ENCODE measurements around the gene KLHL14. TPM values are rescaled to one million over a fixed set of nuclear protein-coding genes. Genes with fewer than 3 reads are reported as not detected.

Gene KLHL14
- total RNA-seq, 2 experiments from 2014 or later = not detected

GRCh38 chr18:32695534-32695933 is 77.3 kb downstream of the KLHL14 start:
- H3K36me3 Mint-ChIP-seq (ENCODE audit: low read depth) = no peaks in the 10 kb centered on the region
- CTCF ChIA-PET = no interaction called here
- POLR2A ChIA-PET = no interaction called here
- H3K27me3 Mint-ChIP-seq = peaks cover 2% of the 10 kb centered on the region
- no peaks in the 10 kb centered on the region for H3K4me1 Mint-ChIP-seq (ENCODE audit: low read depth)
- H3K4me3 Mint-ChIP-seq = no peak overlapping the region
- ATAC-seq (no peak), DNase-seq (no peak)
- no peaks in the 10 kb centered on the region for H3K9me3 Mint-ChIP-seq
- no peak overlapping the region for H3K27ac Mint-ChIP-seq
- TF ChIP-seq CTCF (IDR thresholded peaks at IDR 0.05) = no peak
- intact Hi-C loops (cut with micrococcal nuclease) = no loop called here

GRCh38 chr18:32688821-32689220 is 84.0 kb downstream of the KLHL14 start:
- Mint-ChIP-seq H3K27ac (no peak overlapping the region), H3K4me3 (no peak overlapping the region), H3K36me3 (ENCODE audit: low read depth) (no peaks in the 10 kb centered on the region), H3K27me3 (peaks cover 2% of the 10 kb centered on the region), H3K9me3 (no peaks in the 10 kb centered on the region), H3K4me1 (ENCODE audit: low read depth) (no peaks in the 10 kb centered on the region)
- ChIA-PET POLR2A (no interaction called here), CTCF (no interaction called here)
- ATAC-seq (no peak), DNase-seq (no peak)
- no peak for TF ChIP-seq CTCF (IDR thresholded peaks at IDR 0.05)
- intact Hi-C loops (cut with micrococcal nuclease) = no loop called here

- H3K27ac Mint-ChIP-seq = no peak overlapping the region
- H3K9me3 Mint-ChIP-seq = no peaks in the 10 kb centered on the region
- ATAC-seq (no peak), DNase-seq (no peak)
- ChIA-PET CTCF (interaction anchor here (1.5 kb wide), 1 partner anchor 30 kb away, joined by 5 read pairs; no protein-coding TSS in a partner anchor), POLR2A (no interaction called here)
- no peaks in the 10 kb centered on the region for H3K4me1 Mint-ChIP-seq (ENCODE audit: low read depth)
- H3K4me3 Mint-ChIP-seq = no peak overlapping the region
- TF ChIP-seq CTCF (IDR thresholded peaks at IDR 0.05) = no peak
- no peaks in the 10 kb centered on the region for H3K27me3 Mint-ChIP-seq
- H3K36me3 Mint-ChIP-seq (ENCODE audit: low read depth) = no peaks in the 10 kb centered on the region
- intact Hi-C loops (cut with micrococcal nuclease) = no loop called here
These were observed 87.9 kb downstream of the KLHL14 start for GRCh38 chr18:32684940-32685339.

DNA sequence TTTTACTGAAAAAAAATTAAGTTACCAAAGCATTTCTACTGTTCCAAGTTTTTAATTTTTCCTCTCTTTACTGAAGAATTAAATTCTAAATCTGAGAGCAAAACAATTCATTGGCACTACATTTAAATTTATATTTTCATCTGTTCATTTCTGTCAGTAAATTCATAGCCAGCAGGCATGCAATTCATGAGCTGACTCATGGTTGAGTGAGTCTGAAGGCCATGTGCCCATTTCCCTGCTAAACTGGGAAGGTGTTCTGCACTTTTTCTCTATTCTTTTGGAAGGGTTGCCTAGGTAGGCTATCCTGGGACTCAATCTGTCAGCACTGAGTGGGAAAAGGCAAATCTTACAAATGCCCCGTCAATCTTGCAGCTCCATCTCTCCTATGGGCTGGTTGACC is 88.7 kb downstream of the KLHL14 start:
- no peaks in the 10 kb centered on the region for H3K9me3 Mint-ChIP-seq
- no peaks in the 10 kb centered on the region for H3K27me3 Mint-ChIP-seq
- no peak overlapping the region for H3K4me3 Mint-ChIP-seq
- POLR2A ChIA-PET = no interaction called here
- H3K27ac Mint-ChIP-seq = no peak overlapping the region
- DNase-seq = no peak
- no peak for TF ChIP-seq CTCF (IDR thresholded peaks at IDR 0.05)
- H3K36me3 Mint-ChIP-seq (ENCODE audit: low read depth) = no peaks in the 10 kb centered on the region
- no peaks in the 10 kb centered on the region for H3K4me1 Mint-ChIP-seq (ENCODE audit: low read depth)
- intact Hi-C loops (cut with micrococcal nuclease) = no loop called here
- CTCF ChIA-PET = no interaction called here
- ATAC-seq = no peak

- DNase-seq (no peak), ATAC-seq (no peak)
- no peaks in the 10 kb centered on the region for H3K4me1 Mint-ChIP-seq (ENCODE audit: low read depth)
- intact Hi-C loops (cut with micrococcal nuclease) = no loop called here
- H3K27ac Mint-ChIP-seq = no peak overlapping the region
- no peaks in the 10 kb centered on the region for H3K27me3 Mint-ChIP-seq
- TF ChIP-seq CTCF (IDR thresholded peaks at IDR 0.05) = no peak
- no peaks in the 10 kb centered on the region for H3K36me3 Mint-ChIP-seq (ENCODE audit: low read depth)
- POLR2A ChIA-PET = no interaction called here
- no peaks in the 10 kb centered on the region for H3K9me3 Mint-ChIP-seq
- H3K4me3 Mint-ChIP-seq = no peak overlapping the region
- CTCF ChIA-PET = no interaction called here
These were observed 89.8 kb downstream of the KLHL14 start for GRCh38 chr18:32683044-32683443.
